ENCODE measurements around the gene KLC1.
A peak's percentile ranks its signal among the peaks of the same experiment; 100 is the strongest.
"Not testable (repeated sequence)": the region's sequence is repeated elsewhere in the genome, so short reads cannot be mapped to it uniquely, and the experiment has no call there.

Gene KLC1

GRCh38 chr14:103628684-103629502 lies at the start of gene KLC1:
Gene KLC1 (plus strand): TSS chr14:103629211. CDS start chr14:103654565, 25,354 bp downstream.
- peak; percentile 87 for DNase-seq

GRCh38 chr14:103581206-103581605 lies 47.8 kb upstream of the KLC1 start:
- no peak for DNase-seq

GRCh38 chr14:103581954-103582703 lies 46.9 kb upstream of the KLC1 start:
- no peak for DNase-seq

- no peak for DNase-seq
These were observed 44.6 kb upstream of the KLC1 start for GRCh38 chr14:103584326-103584915.

GRCh38 chr14:103593577-103593976 lies 35.4 kb upstream of the KLC1 start:
- no peak for DNase-seq

GRCh38 chr14:103594265-103594664 lies 34.7 kb upstream of the KLC1 start:
- DNase-seq: no peak

GRCh38 chr14:103597623-103598377 lies 31.2 kb upstream of the KLC1 start:
- DNase-seq: no peak

- no peak for DNase-seq
These were observed 28.5 kb upstream of the KLC1 start for GRCh38 chr14:103600503-103600902.

- DNase-seq: no peak
These were observed 24.4 kb upstream of the KLC1 start for GRCh38 chr14:103604620-103605019.

- DNase-seq: peak; percentile 64
These were observed 21.9 kb upstream of the KLC1 start for GRCh38 chr14:103606963-103607668.

GRCh38 chr14:103607822-103608221 lies 21.2 kb upstream of the KLC1 start:
- no peak for DNase-seq

GRCh38 chr14:103609081-103609480 lies 19.9 kb upstream of the KLC1 start:
- DNase-seq: not testable (repeated sequence)

- no peak for DNase-seq
These were observed 17.8 kb upstream of the KLC1 start for GRCh38 chr14:103611215-103611614.

GRCh38 chr14:103613517-103613916 lies 15.5 kb upstream of the KLC1 start:
- DNase-seq: no peak

- no peak for DNase-seq
These were observed 12.2 kb upstream of the KLC1 start for GRCh38 chr14:103616635-103617300.

- DNase-seq: no peak
These were observed 10.0 kb upstream of the KLC1 start for GRCh38 chr14:103619057-103619456.

- no peak for DNase-seq
These were observed 7.2 kb upstream of the KLC1 start for GRCh38 chr14:103621860-103622259.

- DNase-seq: no peak
These were observed 5.7 kb upstream of the KLC1 start for GRCh38 chr14:103623308-103623707.

GRCh38 chr14:103623883-103624482 lies 5.0 kb upstream of the KLC1 start:
- no peak for DNase-seq

- DNase-seq: peak; percentile 36
These were observed 4.2 kb upstream of the KLC1 start for GRCh38 chr14:103624860-103625259.

Measured in CD4-positive, alpha-beta T cell treated with Interleukin-17A for 4 hours (primary cell).